Left lung (tissue), 14 donors: ENCODE data around the gene UBE2E2. TPM values are rescaled to one million over a fixed set of nuclear protein-coding genes. Genes with fewer than 3 reads are reported as not detected.

ENCODE experiments used
- ATAC-seq: fragments of 200-7000 bp; cut with Tn5 transposase; one replicate; pipeline ENCODE4 v1.9.1; 2020; ENCODE audit warnings: moderate library complexity
- DNase-seq, 4 donors: peaks; one replicate each; pipeline ENCODE4 v3.0.0-alpha.2; 2013 to 2020
- H3K27ac ChIP-seq, 2 donors: fragments of 200-600 bp; sonication (generic) in 1 of 2; one replicate each; pipeline versions ENCODE4 v1.5.0 to v1.8.0; 2020 to 2021
- H3K27me3 ChIP-seq, 2 donors: fragments of 200-600 bp; sonication (generic) in 1 of 2; one replicate each; pipeline versions ENCODE4 v1.5.0 to v1.8.0; 2020 to 2021
- H3K36me3 ChIP-seq, 2 donors: fragments of 200-600 bp; sonication (generic) in 1 of 2; one replicate each; pipeline versions ENCODE4 v1.5.0 to v1.8.0; 2020 to 2021
- H3K4me1 ChIP-seq, 2 donors: fragments of 200-600 bp; one replicate each; pipeline ENCODE4 v1.8.0; 2021
- H3K4me3 ChIP-seq, 2 donors: fragments of 200-600 bp; sonication (generic) in 1 of 2; one replicate each; pipeline versions ENCODE4 v1.5.0 to v1.8.0; 2020 to 2021; ENCODE audit warnings: mild to moderate bottlenecking in 1 of 2
- H3K9me3 ChIP-seq, 2 donors: fragments of 200-600 bp; sonication (generic) in 1 of 2; one replicate each; pipeline versions ENCODE4 v1.5.0 to v1.8.0; 2020 to 2021
- CTCF ChIP-seq, 2 donors: fragments of 200-600 bp; sonication (generic) in 1 of 2; IDR thresholded peaks; one replicate each; pipeline versions ENCODE4 v1.5.0 to v1.8.0; 2021; ENCODE audit warnings: antibody characterized with exemption in 2 of 2
- intact Hi-C, 2 donors: fragments of 100-400 bp; cut with DNase I; formaldehyde crosslinking; loops; one replicate each; pipeline versions ENCODE4 v1.11.2 to v1.14.2; 2022
- long read RNA-seq, 12 donors: library from polyadenylated mRNA in 2 of 12; unstranded in 2 of 12; transcript quantifications; one replicate each; pipeline ENCODE4 v2.0.0 and lab custom pipeline, GENCODE V29; 2019 to 2026
- polyA plus RNA-seq, 6 donors: library from polyadenylated mRNA; unstranded; fragments of 120-200 nt; gene quantifications; one replicate each; pipeline ENCODE4 v1.2.1, GENCODE V29; 2013; ENCODE audit not compliant: insufficient read length in 6 of 6
- total RNA-seq, 2 donors: library from RNA; stranded (reverse); fragmentation: NEBNext Ultra II Directional; extraction: Animal tissue kit (Norgen Biotek cat#: 25700); gene quantifications; one replicate each; pipeline ENCODE4 v1.2.1, GENCODE V29; 2021
- donor health status: DM: no; HTN: yes; CAD: no.
- donor health status: DM: no; HTN: no; CAD: no.

UBE2E2 gene
- total RNA-seq (10 to 100 TPM; 42.3 to 47.2 TPM), polyA plus RNA-seq (10 to 100 TPM; 46.4 to 55.6 (median 51.0) TPM)
- long read RNA-seq, donor 1, partial matches to known transcripts, result 85 of 85 reads
- long read RNA-seq, donor 1, other reads (novel, unspliced or antisense), result 0 of 85 reads
- long read RNA-seq, donor 2, partial matches to known transcripts, result 28 of 28 reads
- long read RNA-seq, donor 2, other reads (novel, unspliced or antisense), result 0 of 28 reads
- long read RNA-seq, donor 3, partial matches to known transcripts, result 43 of 43 reads
- long read RNA-seq, donor 3, other reads (novel, unspliced or antisense), result 0 of 43 reads
- long read RNA-seq, donor 4, partial matches to known transcripts, result 4 of 8 reads
- long read RNA-seq, donor 4, other reads (novel, unspliced or antisense), result 3 of 8 reads
- long read RNA-seq, donor 5, partial matches to known transcripts, result 42 of 43 reads
- long read RNA-seq, donor 5, other reads (novel, unspliced or antisense), result 0 of 43 reads
- long read RNA-seq, donor 6, partial matches to known transcripts, result 15 of 15 reads
- long read RNA-seq, donor 6, other reads (novel, unspliced or antisense), result 0 of 15 reads
- long read RNA-seq, donor 7, partial matches to known transcripts, result 11 of 11 reads
- long read RNA-seq, donor 7, other reads (novel, unspliced or antisense), result 0 of 11 reads
- long read RNA-seq, donor 8, partial matches to known transcripts, result 21 of 21 reads
- long read RNA-seq, donor 8, other reads (novel, unspliced or antisense), result 0 of 21 reads
- long read RNA-seq, donor 9, result 0 reads
- long read RNA-seq, donor 10, partial matches to known transcripts, result 0 of 1 reads
- long read RNA-seq, donor 10, other reads (novel, unspliced or antisense), result 1 of 1 reads
- long read RNA-seq, donor 11, partial matches to known transcripts, result 126 of 126 reads
- long read RNA-seq, donor 11, other reads (novel, unspliced or antisense), result 0 of 126 reads
- long read RNA-seq, donor 12, partial matches to known transcripts, result 40 of 41 reads
- long read RNA-seq, donor 12, other reads (novel, unspliced or antisense), result 0 of 41 reads

DNA sequence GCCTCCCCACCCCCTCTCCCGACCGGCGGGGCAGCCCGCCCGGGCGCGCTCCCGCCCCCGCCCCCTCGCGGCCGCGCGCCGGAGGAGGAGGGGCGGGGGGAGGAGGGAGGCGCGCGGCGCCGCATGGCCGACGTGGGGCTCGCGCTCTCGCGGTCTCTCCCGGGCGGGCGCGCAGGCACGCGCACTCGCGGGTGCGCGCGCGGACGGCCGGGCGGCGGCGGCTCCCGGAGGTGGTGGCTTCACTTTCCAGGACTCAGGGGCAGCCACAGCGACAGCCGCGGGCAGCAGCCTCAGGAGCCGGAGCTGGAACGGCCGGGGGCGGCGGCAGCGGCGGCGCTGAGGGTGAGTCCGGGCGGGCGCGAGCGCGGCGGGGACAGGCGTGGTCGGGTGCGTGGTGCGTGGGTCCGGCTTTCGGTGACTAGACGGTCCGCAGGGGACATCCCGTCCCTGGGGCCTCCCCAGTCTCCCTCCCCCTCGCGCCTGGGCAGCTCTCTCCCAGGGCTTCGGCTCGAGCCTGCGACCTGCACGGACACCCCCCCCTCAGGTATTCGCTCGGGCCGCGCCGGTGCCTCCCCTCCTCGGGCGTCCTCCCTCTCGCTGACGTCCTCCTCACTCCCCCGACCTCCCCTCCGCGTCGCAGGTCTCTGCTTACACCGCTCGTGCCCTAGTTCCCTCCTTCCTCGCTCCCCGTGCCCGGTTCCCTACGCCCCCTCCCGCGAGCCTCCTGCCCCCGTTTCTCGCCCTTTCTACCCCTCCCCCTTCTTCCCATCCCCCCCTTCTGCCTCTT is at the start of gene UBE2E2:
TSS of gene UBE2E2 (plus strand) at position 407 of the 787 bp plus-strand sequence.
- intact Hi-C loops, result no loop called here

DNA sequence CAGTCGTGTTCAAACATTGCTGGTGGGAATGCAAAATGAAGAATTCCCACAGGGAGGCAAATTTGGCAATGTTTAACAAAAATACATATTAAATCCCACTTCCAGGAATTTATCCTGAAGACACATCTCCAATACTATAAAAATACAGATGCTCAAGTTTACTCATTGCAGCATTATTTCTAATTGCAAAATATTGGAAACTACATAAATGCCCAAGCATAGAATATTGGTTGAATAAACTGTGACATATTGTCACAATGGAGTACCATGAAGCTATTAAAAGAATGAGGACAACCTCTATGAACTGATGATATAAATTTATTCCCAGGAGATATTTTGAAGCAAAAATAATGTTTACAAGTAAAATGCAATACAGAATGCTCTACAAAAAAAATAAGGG is 49.7 kb upstream of the UBE2E2 start:
- peaks cover 0 to 5% of the 10 kb centered on the region in 2 donors for H3K9me3 ChIP-seq
- H3K4me1 ChIP-seq, result no peaks in the 10 kb centered on the region
- no peak overlapping the region for H3K27ac ChIP-seq
- H3K4me3 ChIP-seq, result no peak overlapping the region
- H3K36me3 ChIP-seq, result no peaks in the 10 kb centered on the region
- TF ChIP-seq CTCF (IDR thresholded peaks at IDR 0.05), result no peak
- ATAC-seq (no peak), DNase-seq (no peak)
- intact Hi-C loops, result no loop called here
- no peaks in the 10 kb centered on the region for H3K27me3 ChIP-seq

More for the DNA sequence above, at the start of gene UBE2E2:
- Histone ChIP-seq H3K9me3 (no peaks in the 10 kb centered on the region), H3K4me3 (peak within 1 kb of the TSS; percentile 75 to 81), H3K36me3 (no peaks in the 10 kb centered on the region), H3K27ac (peak within 1 kb of the TSS; percentile 77 to 82), H3K27me3 (peaks cover 0 to 17% of the 10 kb centered on the region in 2 donors), H3K4me1 (peaks cover 6 to 22% of the 10 kb centered on the region in 2 donors)
- peak; percentile 36 to 90 (median 78) for DNase-seq
- TF ChIP-seq CTCF (IDR thresholded peaks at IDR 0.05), result no peak
- ATAC-seq, result peak; percentile 93

DNA sequence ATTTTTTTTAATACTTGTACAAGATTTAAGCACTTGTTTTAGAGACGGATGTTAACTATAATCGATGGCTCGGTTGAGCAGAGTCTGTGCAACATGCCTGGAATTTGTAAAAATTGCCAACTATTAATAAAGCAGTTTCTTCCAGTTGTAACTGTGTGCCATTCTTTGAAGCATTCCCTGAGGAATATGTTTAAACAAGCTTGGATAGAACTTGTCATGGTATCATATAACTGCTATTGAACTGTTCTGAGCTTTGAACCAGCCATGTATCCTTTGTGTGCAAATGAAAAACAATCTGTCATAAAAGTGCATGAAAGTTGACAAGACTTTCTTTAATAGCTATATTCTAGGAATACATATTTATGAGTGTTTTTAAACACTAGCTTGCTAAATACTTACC is 45.8 kb upstream of the UBE2E2 start:
- intact Hi-C loops, result no loop called here
- H3K27me3 ChIP-seq, result no peaks in the 10 kb centered on the region
- ATAC-seq, result no peak
- DNase-seq, result no peak
- TF ChIP-seq CTCF (IDR thresholded peaks at IDR 0.05), result no peak
- peaks cover 0 to 5% of the 10 kb centered on the region in 2 donors for H3K9me3 ChIP-seq
- peaks cover 0 to 4% of the 10 kb centered on the region in 2 donors for H3K4me1 ChIP-seq
- no peak overlapping the region for H3K27ac ChIP-seq
- H3K4me3 ChIP-seq, result no peak overlapping the region
- H3K36me3 ChIP-seq, result no peaks in the 10 kb centered on the region

GRCh38 chr3:23159929-23160328 is 43.2 kb upstream of the UBE2E2 start:
- no peaks in the 10 kb centered on the region for H3K27me3 ChIP-seq
- H3K9me3 ChIP-seq, result peaks cover 0 to 2% of the 10 kb centered on the region in 2 donors
- H3K4me3 ChIP-seq, result no peak overlapping the region
- H3K36me3 ChIP-seq, result no peaks in the 10 kb centered on the region
- peaks cover 0 to 4% of the 10 kb centered on the region in 2 donors for H3K4me1 ChIP-seq
- H3K27ac ChIP-seq, result no peak overlapping the region
- TF ChIP-seq CTCF (IDR thresholded peaks at IDR 0.05), result no peak
- intact Hi-C loops, result no loop called here
- DNase-seq (no peak), ATAC-seq (peak; percentile 73)
